ENCODE data around the gene CACNA1B.
"Not testable (repeated sequence)": the region's sequence is repeated elsewhere in the genome, so short reads cannot be mapped to it uniquely, and the experiment has no call there.

CACNA1B gene

DNA sequence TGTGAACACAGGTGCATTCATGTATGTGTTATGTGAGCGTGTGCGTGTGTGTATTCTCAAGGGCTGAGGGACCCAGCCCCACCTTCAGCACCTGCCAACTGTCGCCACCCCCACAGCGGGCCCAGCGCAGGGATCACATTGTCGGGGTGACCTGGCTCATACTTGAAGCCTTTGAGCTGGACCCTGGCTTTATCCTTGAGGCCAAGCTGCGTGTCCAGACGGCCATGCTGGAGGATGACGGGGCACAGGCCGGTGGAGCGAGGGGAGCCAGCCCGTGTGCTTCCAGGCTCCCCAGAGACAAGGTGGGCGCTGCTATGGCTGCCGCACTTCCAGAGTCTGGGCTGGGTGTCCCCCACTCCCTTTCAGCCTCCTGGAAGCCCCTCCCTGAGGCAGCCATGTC is 261.5 kb downstream of the CACNA1B start:
- DNase-seq (ENCODE audit: low read depth in 2 of 2), result not testable (repeated sequence)

DNA sequence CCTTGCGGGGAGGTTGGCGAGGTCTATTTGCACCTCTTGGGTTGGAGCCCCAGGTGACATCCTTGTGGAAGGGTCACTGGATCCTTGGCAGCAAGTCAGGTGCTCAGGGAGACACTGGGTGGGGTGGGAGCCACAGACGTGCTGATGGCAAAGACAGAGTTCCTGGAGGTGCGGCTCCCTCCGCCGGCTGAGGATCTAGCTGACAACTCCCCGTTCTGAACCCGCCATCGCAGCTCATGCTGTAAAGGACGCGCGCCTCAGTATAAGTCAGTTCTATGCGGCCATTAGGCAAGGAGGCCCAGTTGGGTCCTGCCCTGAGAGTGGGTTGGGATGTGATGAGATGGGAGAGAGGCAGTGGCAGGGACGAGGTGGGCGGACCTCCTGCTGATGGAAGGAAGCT is 263.4 kb downstream of the CACNA1B start:
- DNase-seq (ENCODE audit: low read depth in 2 of 2), result not testable (repeated sequence)

DNA sequence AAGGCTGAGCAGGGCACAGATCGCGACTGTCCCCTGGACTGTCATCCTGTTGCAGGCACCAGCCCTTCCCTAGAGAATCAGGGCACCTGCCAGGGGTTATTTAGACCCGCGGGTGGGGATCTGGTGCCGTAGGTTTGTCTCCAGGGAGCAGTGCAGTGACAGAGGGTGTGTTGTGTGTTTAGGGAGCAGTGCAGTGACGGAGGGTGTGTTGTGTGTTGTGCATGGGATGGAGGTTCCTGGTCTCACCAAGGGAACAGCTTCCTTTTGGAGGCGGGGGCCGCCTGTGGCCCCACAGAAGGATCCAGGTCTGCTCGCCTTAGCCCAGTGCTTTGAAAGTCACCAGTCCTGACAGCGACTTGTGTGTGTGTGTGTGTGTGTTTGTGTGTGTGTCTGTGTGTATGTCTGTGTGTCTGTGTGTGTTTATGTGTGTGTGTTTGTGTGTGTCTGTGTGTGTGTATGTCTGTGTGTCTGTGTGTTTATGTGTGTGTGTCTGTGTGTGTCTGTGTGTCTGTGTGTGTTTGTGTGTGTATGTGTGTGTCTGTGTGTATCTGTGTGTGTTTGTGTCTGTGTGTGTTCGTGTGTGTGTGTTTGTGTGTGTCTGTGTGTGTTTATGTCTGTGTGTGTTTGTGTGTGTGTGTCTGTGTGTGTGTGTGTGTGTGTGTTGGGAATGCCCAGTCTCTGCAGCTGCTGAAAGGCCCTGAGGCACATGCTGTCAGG is 265.1 kb downstream of the CACNA1B start:
- not testable (repeated sequence) for DNase-seq (ENCODE audit: low read depth in 2 of 2)

DNA sequence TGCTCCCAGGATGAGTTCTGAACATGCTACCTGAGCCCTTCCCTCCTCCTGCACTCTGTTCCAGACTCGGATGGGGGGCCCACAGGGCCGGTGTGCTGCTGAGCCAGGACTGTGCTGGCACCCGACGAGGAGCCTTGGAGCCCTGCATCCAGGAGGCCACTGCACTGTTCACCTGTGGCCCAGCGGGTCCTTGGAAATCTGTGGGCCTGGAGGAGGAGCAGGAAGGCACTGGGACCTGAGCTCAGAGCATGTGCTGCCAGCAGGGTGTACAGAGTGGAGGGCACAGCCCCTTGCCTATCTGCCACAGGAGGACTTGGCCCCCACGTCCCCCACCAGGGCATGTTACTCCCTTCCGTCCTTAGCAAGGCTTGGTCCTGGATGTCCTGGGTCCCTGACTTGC is 265.9 kb downstream of the CACNA1B start:
- not testable (repeated sequence) for DNase-seq (ENCODE audit: low read depth in 2 of 2)

DNA sequence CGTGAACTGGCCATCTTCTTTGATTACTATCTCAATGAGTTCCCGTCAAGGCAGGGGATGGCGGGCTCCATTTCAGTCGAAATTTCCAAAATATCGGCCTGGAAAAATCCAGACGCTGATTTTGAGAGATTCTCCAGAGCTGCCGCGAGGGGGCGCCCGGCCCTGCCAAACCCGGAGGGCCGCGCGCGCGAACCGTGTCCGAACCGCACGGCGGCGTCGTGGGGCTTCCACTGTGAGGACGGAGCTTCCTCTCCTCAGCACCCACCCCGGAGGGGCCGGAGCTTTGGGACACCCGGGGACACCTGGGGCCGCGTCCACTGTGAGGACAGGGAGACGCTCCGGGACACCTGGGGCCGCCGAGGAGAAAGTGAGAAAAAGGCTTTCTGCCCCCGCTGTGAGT is 270.0 kb downstream of the CACNA1B start:
- peak; percentile 8 to 41 for DNase-seq (ENCODE audit: low read depth in 2 of 2)

DNA sequence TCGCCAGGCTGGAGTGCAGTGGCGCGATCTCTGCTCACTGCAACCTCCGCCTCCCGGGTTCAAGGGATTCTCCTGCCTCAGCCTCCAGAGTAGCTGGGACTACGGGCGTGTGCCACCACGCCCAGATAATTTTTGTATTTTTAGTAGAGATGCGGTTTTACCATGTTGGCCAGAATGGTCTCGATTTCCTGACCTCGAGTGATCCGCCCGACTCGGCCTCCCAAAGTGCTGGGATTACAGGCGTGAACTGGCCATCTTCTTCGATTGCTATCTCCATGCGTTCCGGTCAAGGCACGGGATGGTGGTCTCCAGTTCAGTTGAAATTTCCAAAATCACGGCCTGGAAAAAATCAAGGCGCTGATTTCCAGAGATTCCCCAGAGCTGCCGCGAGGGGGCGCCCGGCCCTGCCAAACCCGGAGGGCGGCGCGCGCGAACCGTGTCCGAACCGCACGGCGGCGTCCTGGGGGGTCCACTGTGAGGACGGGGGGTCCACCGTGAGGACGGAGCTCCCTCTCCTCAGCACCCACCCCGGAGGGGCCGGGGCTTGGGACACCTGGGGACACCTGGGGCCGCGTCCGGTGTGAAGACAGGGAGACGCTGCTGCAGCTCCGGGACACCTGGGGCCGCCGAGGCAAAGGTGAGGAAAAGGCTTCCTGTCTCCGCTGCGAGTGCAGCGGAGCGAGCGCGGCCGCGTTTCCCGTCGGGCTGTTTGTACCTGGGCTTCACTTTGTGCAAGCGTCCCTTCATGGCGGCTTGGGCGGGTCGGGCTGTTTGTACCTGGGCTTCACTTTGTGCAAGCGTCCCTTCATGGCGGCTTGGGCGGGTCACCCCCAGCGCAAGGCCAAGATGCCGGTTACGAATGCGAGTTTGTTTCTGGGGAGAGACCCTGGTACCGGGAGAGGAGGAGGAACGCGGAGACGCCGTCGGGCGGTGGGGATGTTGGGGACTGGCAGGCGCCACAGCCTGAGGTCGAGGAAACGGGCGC is 272.4 kb downstream of the CACNA1B start:
- DNase-seq (ENCODE audit: low read depth in 2 of 2), result peak in 1 of 2 donors; percentile 2

DNA sequence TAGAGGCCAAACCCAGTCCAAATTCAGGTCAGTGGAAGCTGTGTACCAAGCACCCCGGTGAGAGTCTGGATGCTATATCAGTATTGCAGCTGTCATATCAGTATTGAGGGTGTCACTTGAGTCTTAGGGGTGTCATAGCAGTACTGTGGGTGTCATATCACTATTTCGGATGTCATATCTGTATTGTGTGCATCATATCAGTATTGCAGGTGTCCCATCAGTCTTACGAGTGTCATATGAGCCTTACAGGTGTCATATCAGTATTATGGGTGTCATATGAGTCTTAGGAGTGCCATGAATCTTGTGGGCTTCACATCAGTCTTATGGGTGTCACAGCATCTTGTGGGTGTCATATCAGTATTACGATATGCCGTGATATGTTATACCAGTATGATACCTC is 278.2 kb downstream of the CACNA1B start:
- not testable (repeated sequence) for DNase-seq (ENCODE audit: low read depth in 2 of 2)

DNA sequence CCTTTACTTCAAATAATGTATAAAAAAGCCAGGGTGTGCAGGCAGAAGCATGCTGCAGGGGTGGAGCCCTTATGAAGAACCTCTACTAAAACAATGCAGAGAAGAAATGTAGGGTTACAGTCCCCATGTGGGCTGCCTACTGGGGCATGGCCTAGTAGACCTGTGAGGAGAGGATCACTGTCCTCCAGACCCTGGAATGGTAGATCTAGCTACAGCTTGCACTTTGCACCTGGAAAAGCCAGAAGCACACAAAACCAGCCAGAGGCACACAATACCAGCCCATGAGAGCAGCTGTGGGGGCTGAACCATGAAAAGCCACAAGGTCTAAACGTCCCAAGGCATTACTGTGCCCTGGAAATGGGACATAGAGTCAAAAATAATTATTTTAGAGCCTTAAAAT is 289.2 kb downstream of the CACNA1B start:
- DNase-seq (ENCODE audit: low read depth in 2 of 2), result not testable (repeated sequence)
